Upper lobe of left lung (tissue), 4 donors: ENCODE results near the gene CABLES1.

ENCODE experiments used
- CTCF ChIP-seq, 6 experiments: fragments of 450-650 bp in 4 of 6; fragments of 200-600 bp in 2 of 6; sonication (generic) in 2 of 6; IDR thresholded peaks; one replicate each; pipeline ENCODE4 v1.5.1; 2016 to 2019; ENCODE audit warnings: antibody characterized with exemption in 6 of 6
- POLR2AphosphoS5 ChIP-seq, 2 donors: sonication (generic); formaldehyde crosslinking; IDR thresholded peaks; one replicate each; pipeline ENCODE4 v1.5.1; 2017; ENCODE audit warnings: antibody characterized with exemption in 2 of 2

GRCh38 chr18:23170137-23170536, 34.9 kb downstream of the CABLES1 start:
- TF ChIP-seq CTCF (IDR thresholded peaks at IDR 0.05), result no peak
- no peak for TF ChIP-seq POLR2AphosphoS5 (IDR thresholded peaks at IDR 0.05)
